ENCODE data around the gene RGS10.
"Not testable (repeated sequence)": the region's sequence is repeated elsewhere in the genome, so short reads cannot be mapped to it uniquely, and the experiment has no call there.

The RGS10 gene

DNA sequence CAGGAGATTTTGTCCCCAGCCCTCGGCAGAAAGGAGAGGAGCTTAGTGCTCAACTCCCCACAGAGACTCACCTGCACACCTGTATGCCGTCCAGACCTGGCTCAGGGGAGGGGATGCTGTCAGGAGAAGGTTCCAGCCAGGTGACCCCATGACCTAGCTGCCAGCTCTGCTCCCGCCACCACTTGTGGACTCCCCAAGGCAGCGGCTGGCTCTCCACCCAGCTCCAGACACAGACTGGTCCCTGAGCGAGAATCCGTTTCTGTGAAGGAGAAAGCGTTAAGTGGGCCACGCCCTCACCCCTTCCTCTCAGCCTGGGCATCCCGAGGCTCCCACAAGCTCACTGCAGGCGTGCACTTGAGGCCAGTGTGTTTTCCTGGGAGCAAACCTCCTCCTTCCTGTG lies 76.4 kb downstream of the RGS10 start:
- no peaks in the 10 kb centered on the region for H3K27me3 ChIP-seq (ENCODE audit: control insufficient read depth, insufficient read depth, low read length)
- H3K9ac ChIP-seq (ENCODE audit: low read length): no peak overlapping the region
- H3K4me1 ChIP-seq (ENCODE audit: control insufficient read depth, insufficient read depth, low read length): no peaks in the 10 kb centered on the region
- H3K36me3 ChIP-seq (ENCODE audit: control insufficient read depth, insufficient read depth, low read length): no peaks in the 10 kb centered on the region
- no peak overlapping the region for H3K4me3 ChIP-seq (ENCODE audit: low read length)
- no peak overlapping the region for H3K27ac ChIP-seq (ENCODE audit: low read depth, low read length)

DNA sequence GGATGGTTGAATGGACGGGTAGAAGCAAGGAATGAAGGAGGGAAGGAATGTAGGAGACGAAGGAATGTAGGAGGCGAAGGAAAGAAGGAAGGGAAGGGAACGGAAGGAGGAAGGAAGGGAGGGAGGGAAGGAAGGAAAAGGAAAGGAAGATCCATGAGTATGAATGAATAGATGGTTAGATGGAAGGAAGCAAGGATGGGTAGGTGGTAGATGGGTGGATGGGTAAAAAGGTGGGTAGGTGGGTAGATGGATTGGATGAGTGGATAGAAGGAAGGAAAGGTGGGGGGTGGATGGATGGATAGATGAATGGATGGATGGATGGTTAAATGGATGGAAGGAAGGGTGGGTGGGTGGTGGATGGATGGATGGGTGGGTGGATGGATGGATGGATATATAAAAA lies 77.4 kb downstream of the RGS10 start:
- no peak overlapping the region for H3K4me3 ChIP-seq (ENCODE audit: low read length)
- no peaks in the 10 kb centered on the region for H3K4me1 ChIP-seq (ENCODE audit: control insufficient read depth, insufficient read depth, low read length)
- no peaks in the 10 kb centered on the region for H3K27me3 ChIP-seq (ENCODE audit: control insufficient read depth, insufficient read depth, low read length)
- H3K9ac ChIP-seq (ENCODE audit: low read length): no peak overlapping the region
- H3K27ac ChIP-seq (ENCODE audit: low read depth, low read length): no peak overlapping the region
- no peaks in the 10 kb centered on the region for H3K36me3 ChIP-seq (ENCODE audit: control insufficient read depth, insufficient read depth, low read length)

DNA sequence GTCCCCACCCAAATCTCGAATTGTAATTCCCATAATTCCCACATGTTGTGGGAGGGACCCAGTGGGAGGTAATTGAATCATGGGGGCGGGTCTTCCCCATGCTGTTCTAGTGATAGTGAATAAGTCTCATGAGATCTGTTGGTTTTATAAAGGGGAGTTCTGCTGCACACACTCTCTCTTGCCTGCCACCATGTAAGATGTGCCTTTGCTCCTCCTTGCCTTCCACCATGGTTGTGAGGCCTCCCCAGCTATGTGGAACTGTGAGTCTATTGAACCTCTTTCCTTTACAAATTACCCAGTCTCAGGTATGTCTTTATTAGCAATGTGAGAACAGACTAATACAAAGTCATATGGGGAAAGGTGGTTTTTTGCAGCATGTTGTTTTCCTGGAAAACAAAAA lies 79.3 kb downstream of the RGS10 start:
- not testable (repeated sequence) for H3K27ac ChIP-seq (ENCODE audit: low read depth, low read length); H3K4me3 ChIP-seq (ENCODE audit: low read length); H3K27me3 ChIP-seq (ENCODE audit: control insufficient read depth, insufficient read depth, low read length); H3K36me3 ChIP-seq (ENCODE audit: control insufficient read depth, insufficient read depth, low read length); H3K9ac ChIP-seq (ENCODE audit: low read length); H3K4me1 ChIP-seq (ENCODE audit: control insufficient read depth, insufficient read depth, low read length)

DNA sequence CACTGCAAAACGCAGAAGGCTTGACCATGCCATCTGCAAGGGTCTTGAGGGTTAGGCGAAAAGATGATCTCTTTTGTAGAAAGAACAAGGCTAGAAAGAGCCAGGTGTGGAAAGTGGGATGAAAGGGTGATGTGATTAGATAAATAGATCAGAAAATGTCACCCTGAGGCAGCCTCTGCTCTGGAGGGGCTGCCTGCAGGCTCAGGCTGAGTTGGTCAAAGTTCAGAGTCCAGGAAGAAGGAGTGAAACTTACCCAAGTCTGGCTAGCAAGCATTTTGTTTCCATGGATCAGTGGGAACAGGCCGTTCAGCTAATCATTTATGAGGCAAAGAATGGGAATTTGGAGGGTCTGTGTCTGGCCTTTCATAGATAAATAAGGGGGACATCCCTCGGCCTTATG lies 79.7 kb downstream of the RGS10 start:
- H3K4me3 ChIP-seq (ENCODE audit: low read length): no peak overlapping the region
- no peak overlapping the region for H3K27ac ChIP-seq (ENCODE audit: low read depth, low read length)

DNA sequence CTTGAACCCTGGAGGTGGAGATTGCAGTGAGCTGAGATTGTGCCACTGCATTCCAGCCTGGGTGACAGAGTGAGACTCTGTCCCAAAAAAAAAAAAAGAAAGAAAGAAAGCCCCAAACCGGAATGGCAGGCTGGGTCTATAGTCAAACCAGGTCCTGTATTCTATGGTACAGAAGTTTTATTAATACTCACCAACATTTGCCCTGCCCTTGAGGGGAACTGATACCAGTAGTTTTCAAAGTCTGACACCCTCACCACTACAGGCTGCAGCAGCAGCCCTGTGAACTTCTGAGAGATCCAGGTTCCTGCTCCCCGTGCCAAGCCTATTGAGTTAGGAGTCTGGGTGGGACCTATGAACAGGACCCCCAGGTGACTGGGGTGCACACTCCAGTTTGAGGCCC lies 80.6 kb downstream of the RGS10 start:
- Histone ChIP-seq H3K4me1 (ENCODE audit: control insufficient read depth, insufficient read depth, low read length) (no peaks in the 10 kb centered on the region), H3K36me3 (ENCODE audit: control insufficient read depth, insufficient read depth, low read length) (peaks cover 3% of the 10 kb centered on the region), H3K9ac (ENCODE audit: low read length) (no peak overlapping the region), H3K27me3 (ENCODE audit: control insufficient read depth, insufficient read depth, low read length) (no peaks in the 10 kb centered on the region), H3K27ac (ENCODE audit: low read depth, low read length) (no peak overlapping the region), H3K4me3 (ENCODE audit: low read length) (no peak overlapping the region)

More for the DNA sequence above, 79.7 kb downstream of the RGS10 start:
- Histone ChIP-seq H3K27me3 (ENCODE audit: control insufficient read depth, insufficient read depth, low read length) (no peaks in the 10 kb centered on the region), H3K9ac (ENCODE audit: low read length) (no peak overlapping the region), H3K4me1 (ENCODE audit: control insufficient read depth, insufficient read depth, low read length) (no peaks in the 10 kb centered on the region), H3K36me3 (ENCODE audit: control insufficient read depth, insufficient read depth, low read length) (no peaks in the 10 kb centered on the region)

DNA sequence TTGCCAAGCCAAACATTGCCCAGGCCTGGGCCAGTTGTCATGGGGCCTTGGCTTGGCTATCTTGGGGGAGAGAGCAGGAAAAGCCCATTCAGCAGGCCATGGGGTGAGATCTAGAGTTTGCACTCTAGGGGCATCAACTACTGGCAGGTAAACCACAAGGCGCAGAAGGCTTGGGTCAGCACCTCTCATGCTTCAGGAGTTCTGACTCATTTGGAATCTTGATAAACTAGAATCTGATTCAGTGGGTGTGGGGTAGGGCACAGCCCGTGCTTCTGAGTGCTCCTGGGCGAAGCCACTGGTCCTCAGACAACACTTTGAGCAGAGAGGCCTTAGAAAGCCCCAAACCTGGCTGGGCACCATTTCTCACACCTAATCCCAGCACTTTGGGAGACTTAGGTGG lies 81.1 kb downstream of the RGS10 start:
- Histone ChIP-seq H3K4me1 (ENCODE audit: control insufficient read depth, insufficient read depth, low read length) (no peaks in the 10 kb centered on the region), H3K9ac (ENCODE audit: low read length) (no peak overlapping the region), H3K4me3 (ENCODE audit: low read length) (no peak overlapping the region), H3K36me3 (ENCODE audit: control insufficient read depth, insufficient read depth, low read length) (peaks cover 3% of the 10 kb centered on the region), H3K27ac (ENCODE audit: low read depth, low read length) (no peak overlapping the region), H3K27me3 (ENCODE audit: control insufficient read depth, insufficient read depth, low read length) (no peaks in the 10 kb centered on the region)

DNA sequence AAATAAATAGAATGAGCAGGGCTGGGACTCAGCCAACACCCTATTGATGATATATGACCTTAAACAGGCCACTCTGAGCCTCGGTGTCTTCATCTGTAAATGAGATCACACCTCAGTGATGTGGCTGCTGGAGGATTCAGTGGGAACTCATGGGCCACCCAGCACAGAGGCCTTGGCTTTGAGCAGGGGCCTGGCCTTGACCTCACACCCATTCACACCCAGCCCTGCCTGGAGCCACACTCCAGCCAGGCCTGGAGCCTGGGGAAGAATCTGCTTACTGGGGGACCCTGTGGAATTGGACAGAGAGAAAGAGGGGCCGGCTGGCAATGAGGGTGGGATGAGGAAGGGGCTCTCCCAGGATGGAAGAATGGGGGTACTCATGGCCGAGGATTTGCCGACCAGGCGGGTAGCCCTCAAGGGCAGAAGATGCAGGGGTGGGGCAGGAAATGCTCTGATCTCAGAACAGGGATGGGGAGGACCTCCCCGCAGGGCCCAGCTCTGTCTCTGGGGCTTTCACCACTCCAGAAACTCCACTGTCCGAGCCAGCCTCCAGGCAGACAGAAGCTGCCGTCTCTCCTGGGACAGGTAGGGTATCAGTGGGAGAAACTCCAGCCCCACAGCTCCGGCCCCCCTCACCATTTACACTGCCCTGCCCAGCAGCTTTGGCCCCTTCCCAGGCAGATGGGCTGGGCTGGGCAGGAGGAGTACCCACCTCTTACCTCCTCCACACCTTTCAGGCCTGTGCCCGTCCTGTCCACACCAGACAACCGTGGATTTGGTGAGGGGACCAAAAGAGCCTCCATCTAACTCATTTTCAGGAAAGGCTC lies 81.9 kb downstream of the RGS10 start:
- no peaks in the 10 kb centered on the region for H3K4me1 ChIP-seq (ENCODE audit: control insufficient read depth, insufficient read depth, low read length)
- peaks cover 3% of the 10 kb centered on the region for H3K36me3 ChIP-seq (ENCODE audit: control insufficient read depth, insufficient read depth, low read length)
- no peak overlapping the region for H3K27ac ChIP-seq (ENCODE audit: low read depth, low read length)
- H3K4me3 ChIP-seq (ENCODE audit: low read length): no peak overlapping the region
- H3K9ac ChIP-seq (ENCODE audit: low read length): no peak overlapping the region
- no peaks in the 10 kb centered on the region for H3K27me3 ChIP-seq (ENCODE audit: control insufficient read depth, insufficient read depth, low read length)

DNA sequence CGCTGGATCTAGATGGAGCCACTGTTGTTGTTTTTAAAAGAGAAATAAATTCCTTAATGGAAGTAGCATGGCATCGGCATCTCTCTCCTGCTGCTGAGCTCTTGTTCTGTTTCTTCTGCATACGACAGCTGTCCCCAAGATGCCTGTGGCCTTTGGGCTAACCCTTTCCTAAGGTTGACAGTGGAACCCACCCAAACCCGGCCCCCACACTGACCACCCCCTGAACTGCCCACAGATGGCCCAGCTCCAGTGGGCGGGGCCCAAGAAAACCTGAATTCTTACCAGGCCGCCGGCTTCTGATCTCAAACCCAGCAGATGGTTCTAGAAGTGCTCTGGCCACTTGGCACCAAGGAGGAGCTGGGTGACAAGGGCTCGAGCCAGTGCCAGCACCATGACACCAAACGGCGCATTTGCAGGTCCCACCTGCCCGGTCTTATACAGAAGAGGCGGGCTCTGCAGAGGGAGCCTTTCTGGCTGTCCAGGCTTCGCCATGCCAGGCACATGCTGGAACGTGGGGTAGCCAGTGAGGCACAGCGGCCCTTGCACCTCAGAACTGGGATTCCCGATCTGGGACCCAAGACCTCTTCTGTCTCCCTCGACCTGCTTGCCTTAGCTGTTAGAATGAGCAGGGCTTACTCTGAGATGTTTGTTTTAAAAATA lies 82.7 kb downstream of the RGS10 start:
- Histone ChIP-seq H3K9ac (ENCODE audit: low read length) (no peak overlapping the region), H3K27me3 (ENCODE audit: control insufficient read depth, insufficient read depth, low read length) (no peaks in the 10 kb centered on the region), H3K4me1 (ENCODE audit: control insufficient read depth, insufficient read depth, low read length) (no peaks in the 10 kb centered on the region), H3K4me3 (ENCODE audit: low read length) (no peak overlapping the region), H3K36me3 (ENCODE audit: control insufficient read depth, insufficient read depth, low read length) (peaks cover 3% of the 10 kb centered on the region), H3K27ac (ENCODE audit: low read depth, low read length) (no peak overlapping the region)

DNA sequence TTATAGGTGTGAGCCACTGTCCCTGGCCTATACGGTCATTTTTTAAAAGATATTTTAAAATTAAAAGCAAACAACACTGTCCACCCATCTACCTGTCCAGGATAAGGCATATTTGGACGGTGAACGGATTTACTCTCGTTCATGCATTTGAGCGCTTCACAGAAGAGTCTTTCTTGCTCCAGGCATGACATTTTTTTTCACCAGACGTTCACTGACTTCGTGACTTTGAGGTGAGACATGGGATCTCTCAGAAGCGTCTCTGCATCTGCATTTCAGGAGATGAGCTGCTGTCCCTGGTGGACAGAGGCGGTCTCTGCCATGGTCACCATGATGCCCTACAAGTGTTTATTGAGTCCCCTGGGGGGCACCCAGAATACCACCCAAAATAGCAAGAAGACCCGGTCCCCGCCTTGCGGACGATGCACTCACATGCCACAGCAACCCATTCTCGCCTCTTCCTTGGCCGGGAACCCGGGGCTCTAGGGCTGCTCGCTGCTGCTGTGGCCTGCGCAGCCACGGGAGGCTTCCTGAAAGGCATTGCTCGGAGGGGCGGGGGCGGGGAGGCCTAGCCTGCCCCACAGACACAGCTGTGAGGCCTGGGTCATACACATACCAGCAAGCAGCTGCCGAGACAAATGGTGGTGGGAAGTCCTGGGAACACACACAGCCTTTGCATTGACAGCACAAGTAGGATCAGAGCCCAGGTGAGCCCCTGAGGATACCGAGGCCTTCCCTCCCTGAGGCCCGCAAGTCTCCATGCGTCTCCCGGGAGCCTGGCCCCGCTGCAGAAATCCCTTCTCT lies 84.4 kb downstream of the RGS10 start:
- no peak overlapping the region for H3K4me3 ChIP-seq (ENCODE audit: low read length)
- H3K27ac ChIP-seq (ENCODE audit: low read depth, low read length): no peak overlapping the region
- no peaks in the 10 kb centered on the region for H3K27me3 ChIP-seq (ENCODE audit: control insufficient read depth, insufficient read depth, low read length)
- no peaks in the 10 kb centered on the region for H3K4me1 ChIP-seq (ENCODE audit: control insufficient read depth, insufficient read depth, low read length)
- H3K36me3 ChIP-seq (ENCODE audit: control insufficient read depth, insufficient read depth, low read length): peaks cover 6% of the 10 kb centered on the region
- no peak overlapping the region for H3K9ac ChIP-seq (ENCODE audit: low read length)

DNA sequence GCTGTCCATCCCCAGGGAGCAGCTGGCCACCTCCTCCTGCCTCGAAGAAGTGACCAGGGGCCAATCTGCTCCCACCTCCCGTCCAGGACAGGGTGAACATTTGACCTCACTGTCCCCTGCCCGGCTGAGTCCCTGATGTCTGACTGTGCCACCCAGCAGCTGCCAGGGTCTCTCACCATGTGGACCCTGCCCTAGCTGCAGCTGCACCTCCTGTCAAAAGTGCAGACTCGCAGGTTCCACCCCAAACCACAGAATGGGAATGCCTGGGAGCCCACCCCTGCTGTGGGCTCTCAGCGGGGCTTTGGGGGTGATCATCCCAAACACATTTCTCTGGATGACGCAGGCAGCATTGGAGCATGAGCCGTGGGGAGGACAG lies 86.1 kb downstream of the RGS10 start:
- Histone ChIP-seq H3K4me1 (ENCODE audit: control insufficient read depth, insufficient read depth, low read length) (no peaks in the 10 kb centered on the region), H3K36me3 (ENCODE audit: control insufficient read depth, insufficient read depth, low read length) (peaks cover 6% of the 10 kb centered on the region), H3K27me3 (ENCODE audit: control insufficient read depth, insufficient read depth, low read length) (no peaks in the 10 kb centered on the region), H3K9ac (ENCODE audit: low read length) (no peak overlapping the region), H3K27ac (ENCODE audit: low read depth, low read length) (no peak overlapping the region), H3K4me3 (ENCODE audit: low read length) (no peak overlapping the region)

DNA sequence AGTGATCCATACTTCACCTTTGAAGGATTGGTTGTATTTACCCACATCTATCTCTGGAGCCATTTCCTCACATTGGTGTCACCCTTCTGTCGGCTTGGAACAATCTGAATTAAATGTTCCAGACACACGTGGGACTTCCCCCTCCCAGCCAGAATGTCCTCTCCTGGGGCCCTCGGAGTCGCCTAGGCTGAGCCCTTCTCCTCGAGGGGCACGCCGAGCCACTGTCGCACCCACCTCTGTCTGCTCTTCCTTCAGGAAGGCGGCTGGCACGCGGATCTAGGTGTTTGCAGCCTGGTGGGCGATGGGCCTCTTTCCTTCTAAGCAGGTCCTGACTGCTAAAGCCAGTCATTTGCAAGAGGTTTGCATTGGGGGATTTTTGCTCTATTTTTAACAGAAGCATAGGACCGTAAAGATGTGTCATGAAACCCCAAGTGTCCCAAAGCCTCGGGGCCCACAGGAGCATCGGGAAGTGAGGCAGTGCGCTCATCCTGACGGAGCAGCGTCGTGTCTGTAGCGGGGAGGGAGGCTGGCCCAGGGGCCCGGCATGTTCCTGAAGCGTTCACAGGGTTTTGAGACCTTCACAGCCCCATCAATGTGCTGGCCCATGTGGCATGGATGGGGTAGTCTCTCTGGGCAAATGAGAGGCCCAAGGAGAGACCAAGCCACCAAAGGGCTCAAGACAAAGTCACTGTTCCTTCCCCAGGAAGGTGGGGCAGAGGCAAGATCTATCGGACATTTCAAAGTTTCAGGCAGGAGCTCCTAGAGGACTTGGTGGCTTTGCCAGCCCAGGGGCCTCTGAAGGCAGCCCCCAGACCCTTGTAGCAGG lies 86.7 kb downstream of the RGS10 start:
- Histone ChIP-seq H3K27ac (ENCODE audit: low read depth, low read length) (no peak overlapping the region), H3K4me1 (ENCODE audit: control insufficient read depth, insufficient read depth, low read length) (no peaks in the 10 kb centered on the region), H3K9ac (ENCODE audit: low read length) (no peak overlapping the region), H3K4me3 (ENCODE audit: low read length) (no peak overlapping the region), H3K36me3 (ENCODE audit: control insufficient read depth, insufficient read depth, low read length) (peaks cover 6% of the 10 kb centered on the region), H3K27me3 (ENCODE audit: control insufficient read depth, insufficient read depth, low read length) (no peaks in the 10 kb centered on the region)

DNA sequence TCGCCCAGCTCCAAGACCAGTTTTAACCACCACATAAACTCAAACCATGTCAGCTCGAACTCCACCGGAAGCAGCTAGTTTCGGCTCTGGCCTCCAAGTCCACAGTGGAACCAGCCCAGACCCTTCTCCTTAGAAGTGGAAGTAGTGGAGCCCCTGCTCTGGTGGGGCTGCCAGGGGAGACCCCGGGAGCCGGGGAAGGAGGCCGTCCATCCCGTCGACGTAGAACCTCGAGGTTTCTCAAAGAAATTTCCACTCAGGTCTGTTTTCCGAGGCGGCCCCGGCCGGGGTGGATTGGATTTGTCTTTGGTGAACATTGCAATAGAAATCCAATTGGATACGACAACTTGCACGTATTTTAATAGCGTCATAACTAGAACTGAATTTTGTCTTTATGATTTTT lies 87.5 kb downstream of the RGS10 start:
- no peak overlapping the region for H3K27ac ChIP-seq (ENCODE audit: low read depth, low read length)
- peaks cover 6% of the 10 kb centered on the region for H3K36me3 ChIP-seq (ENCODE audit: control insufficient read depth, insufficient read depth, low read length)
- no peak overlapping the region for H3K4me3 ChIP-seq (ENCODE audit: low read length)
- no peak overlapping the region for H3K9ac ChIP-seq (ENCODE audit: low read length)
- no peaks in the 10 kb centered on the region for H3K27me3 ChIP-seq (ENCODE audit: control insufficient read depth, insufficient read depth, low read length)
- peaks cover 6% of the 10 kb centered on the region for H3K4me1 ChIP-seq (ENCODE audit: control insufficient read depth, insufficient read depth, low read length)

Measured in rectal smooth muscle tissue (tissue), 1 donor.